ENCODE measurements around the gene ATG13.

DNA sequence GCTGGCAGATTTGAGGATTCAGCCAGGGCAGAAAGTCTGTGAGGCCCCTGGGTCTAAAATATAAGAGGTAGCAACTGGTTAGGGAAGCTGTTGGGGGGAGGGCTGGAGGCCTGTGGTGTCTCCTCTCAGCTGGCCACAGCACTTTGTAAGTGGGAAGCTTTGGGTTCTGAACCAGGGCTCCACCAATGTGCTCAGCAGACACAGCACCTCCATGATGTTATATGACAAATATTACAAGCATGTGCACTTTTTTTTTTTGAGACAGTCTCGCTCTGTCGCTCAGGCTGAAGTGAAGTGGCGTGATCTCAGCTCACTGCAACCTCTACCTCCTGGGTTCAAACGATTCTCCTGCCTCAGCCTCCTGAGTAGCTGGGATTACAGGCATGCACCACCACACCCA, 75.1 kb downstream of the ATG13 start:
- TF ChIP-seq, protein P1, sequence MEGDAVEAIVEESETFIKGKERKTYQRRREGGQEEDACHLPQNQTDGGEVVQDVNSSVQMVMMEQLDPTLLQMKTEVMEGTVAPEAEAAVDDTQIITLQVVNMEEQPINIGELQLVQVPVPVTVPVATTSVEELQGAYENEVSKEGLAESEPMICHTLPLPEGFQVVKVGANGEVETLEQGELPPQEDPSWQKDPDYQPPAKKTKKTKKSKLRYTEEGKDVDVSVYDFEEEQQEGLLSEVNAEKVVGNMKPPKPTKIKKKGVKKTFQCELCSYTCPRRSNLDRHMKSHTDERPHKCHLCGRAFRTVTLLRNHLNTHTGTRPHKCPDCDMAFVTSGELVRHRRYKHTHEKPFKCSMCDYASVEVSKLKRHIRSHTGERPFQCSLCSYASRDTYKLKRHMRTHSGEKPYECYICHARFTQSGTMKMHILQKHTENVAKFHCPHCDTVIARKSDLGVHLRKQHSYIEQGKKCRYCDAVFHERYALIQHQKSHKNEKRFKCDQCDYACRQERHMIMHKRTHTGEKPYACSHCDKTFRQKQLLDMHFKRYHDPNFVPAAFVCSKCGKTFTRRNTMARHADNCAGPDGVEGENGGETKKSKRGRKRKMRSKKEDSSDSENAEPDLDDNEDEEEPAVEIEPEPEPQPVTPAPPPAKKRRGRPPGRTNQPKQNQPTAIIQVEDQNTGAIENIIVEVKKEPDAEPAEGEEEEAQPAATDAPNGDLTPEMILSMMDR (conservative IDR thresholded peaks at IDR 0.05; ENCODE audit: low read depth in 2 of 2): no peak
- no peak for TF ChIP-seq ZNF331 (CRISPR knock-in tag; IDR thresholded peaks at IDR 0.05; ENCODE audit: low read depth)
- TF ChIP-seq EZH2phosphoT487 (IDR thresholded peaks at IDR 0.05; ENCODE audit: unreplicated experiment): no peak
- no peak for TF ChIP-seq EZH2 (IDR thresholded peaks at IDR 0.05; ENCODE audit: low read depth, unreplicated experiment)
- no peak for TF ChIP-seq POLR2AphosphoS5 (IDR thresholded peaks at IDR 0.05; ENCODE audit: low read depth)
